Measurements from ENCODE around the gene POU2AF2.
"Not testable (repeated sequence)": the region's sequence is repeated elsewhere in the genome, so short reads cannot be mapped to it uniquely, and the experiment has no call there.

Gene POU2AF2

GRCh38 chr11:111305162-111305802, 59.8 kb downstream of the POU2AF2 start:
- FAIRE-seq = no peak

DNA sequence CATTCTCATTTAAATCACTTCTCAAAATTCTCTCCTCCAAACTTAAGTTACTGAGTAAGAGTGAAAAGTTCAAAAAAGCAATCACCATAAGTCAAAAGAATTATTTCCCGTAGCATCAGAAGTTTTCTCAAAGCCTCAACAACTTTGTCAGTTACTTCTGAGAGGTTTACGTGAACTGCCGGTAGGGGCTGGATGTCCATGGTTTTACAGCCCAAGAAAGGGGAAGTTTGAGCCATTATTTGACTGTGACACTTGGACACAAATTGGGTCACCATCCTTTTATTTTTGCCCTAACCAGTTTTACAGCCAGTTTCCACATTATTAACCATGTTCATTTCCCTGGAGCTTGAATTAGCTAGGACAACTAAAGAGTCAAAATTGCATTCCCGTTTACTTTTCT, 60.4 kb downstream of the POU2AF2 start:
- FAIRE-seq = no peak

- no peak for FAIRE-seq
Measured at GRCh38 chr11:111306321-111306720, 60.8 kb downstream of the POU2AF2 start.

DNA sequence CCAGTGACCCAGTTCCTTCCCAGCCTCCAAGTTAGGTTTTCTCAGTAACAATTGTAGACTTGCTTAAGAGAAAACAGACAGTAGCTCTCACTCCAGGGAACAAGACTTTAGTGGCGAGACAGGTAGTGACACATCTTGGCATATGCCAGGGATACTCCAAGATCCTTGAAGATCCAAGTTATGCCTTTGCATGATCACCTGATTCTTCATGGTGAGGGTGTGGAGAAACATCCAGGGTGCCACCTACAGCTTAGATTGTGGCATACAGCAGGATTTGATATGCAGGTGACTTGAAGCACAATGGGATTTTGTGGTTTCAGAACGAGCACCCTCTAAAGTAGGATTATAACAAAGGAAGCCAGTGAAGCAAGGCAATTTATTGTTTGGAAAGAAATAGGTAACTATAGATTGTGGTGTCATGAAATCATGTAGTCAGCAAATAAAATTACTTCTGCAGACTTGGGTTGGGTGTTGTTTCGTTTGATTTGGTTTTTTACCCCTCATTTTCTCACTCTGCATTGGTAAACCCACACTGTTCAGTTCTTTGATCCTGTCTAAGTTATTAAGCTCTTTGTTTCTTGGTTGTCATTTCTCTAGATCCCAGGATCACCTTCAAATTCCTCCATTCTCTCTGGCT, 62.1 kb downstream of the POU2AF2 start:
- FAIRE-seq = no peak

DNA sequence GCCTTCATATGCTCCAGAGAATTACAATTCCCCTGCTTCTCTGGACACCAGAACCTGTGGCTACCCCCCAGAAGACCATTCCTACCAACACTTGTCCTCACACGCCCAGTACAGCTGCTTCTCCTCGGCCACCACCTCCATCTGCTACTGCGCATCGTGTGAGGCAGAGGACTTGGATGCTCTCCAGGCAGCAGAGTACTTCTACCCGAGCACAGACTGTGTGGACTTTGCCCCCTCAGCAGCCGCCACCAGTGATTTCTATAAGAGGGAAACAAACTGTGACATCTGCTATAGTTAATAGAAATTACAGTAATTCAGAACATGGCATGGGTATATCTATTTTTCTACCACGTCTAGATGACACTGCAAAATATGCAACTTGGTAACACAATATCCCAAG, 62.6 kb downstream of the POU2AF2 start:
- no peak for FAIRE-seq

- no peak for FAIRE-seq
Measured at GRCh38 chr11:111309215-111309915, 63.8 kb downstream of the POU2AF2 start.

DNA sequence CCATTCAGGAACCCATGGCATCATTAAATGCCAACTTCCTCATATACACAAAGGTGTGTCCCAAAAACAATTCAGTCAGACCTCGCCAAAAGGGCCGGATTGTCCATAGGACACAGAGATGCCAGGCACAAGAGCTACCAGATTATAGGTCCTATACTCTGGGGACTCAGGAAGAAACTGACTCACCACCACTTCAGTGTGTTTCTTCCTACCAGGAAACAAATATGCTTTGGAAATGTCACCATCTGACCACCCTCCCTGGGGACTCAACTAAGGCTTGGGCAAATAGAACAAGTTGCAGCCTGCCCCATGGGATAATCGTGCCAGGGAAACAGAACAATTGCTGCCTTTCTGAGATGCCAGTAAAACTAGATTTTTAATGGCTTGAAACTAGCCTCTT, 64.6 kb downstream of the POU2AF2 start:
- FAIRE-seq = no peak

DNA sequence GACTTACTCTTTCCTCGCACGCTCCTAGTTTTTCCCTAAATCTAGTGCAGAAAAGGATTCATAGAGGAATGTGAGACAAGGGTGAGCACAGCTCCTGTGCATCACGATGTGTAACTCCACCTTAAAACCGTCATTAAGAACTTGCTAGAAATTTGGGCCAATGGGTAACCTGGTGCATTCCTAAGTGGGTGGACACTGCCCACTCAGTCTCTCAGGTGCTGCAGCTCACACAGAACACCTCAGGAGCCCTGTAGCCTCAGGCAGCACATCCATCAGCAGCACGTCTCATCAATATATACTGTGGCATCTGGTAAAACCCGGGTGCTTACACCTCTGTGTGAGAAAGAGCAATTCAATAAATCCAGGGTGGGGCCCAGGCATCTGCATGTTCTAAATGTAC, 65.2 kb downstream of the POU2AF2 start:
- FAIRE-seq = no peak

DNA sequence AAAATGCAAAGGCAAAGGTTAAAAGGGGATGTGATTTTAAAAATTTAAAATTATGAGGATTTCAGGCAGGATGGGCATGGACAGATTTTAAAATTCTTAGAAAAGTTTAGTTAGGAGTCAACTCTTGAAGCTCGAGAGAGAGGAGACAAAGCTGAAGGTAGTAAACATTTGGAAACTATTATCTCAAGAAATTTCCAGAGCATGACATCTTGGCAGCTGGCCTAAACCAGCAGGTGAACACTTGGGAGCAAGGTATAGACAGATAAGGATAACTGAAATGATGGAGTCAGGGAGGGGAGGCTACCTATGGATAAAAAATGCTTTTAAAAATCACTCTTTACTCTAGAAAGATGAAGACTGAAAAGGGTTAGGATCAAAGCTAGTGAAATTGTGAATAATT, 66.6 kb downstream of the POU2AF2 start:
- no peak for FAIRE-seq

DNA sequence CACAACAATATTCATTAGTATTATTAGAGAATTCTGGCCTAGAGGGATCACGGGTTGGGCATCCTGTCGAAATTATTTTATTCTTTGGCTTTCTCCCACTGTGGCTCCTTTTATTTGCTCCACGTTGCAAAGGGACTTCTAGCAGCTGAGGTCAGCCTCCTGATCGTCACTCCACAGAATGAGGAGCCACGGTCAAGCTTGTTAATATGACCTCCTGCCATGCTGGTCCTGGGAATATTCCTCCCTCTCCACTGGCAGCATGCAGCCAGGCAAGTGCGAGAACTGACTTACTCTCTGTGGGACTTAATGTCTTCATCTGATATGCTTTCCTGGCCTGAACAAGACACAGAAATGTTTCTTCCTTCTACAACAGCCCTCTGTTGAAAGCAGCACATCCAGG, 73.8 kb downstream of the POU2AF2 start:
- no peak for FAIRE-seq

GRCh38 chr11:111320199-111320598, 74.7 kb downstream of the POU2AF2 start:
- not testable (repeated sequence) for FAIRE-seq

DNA sequence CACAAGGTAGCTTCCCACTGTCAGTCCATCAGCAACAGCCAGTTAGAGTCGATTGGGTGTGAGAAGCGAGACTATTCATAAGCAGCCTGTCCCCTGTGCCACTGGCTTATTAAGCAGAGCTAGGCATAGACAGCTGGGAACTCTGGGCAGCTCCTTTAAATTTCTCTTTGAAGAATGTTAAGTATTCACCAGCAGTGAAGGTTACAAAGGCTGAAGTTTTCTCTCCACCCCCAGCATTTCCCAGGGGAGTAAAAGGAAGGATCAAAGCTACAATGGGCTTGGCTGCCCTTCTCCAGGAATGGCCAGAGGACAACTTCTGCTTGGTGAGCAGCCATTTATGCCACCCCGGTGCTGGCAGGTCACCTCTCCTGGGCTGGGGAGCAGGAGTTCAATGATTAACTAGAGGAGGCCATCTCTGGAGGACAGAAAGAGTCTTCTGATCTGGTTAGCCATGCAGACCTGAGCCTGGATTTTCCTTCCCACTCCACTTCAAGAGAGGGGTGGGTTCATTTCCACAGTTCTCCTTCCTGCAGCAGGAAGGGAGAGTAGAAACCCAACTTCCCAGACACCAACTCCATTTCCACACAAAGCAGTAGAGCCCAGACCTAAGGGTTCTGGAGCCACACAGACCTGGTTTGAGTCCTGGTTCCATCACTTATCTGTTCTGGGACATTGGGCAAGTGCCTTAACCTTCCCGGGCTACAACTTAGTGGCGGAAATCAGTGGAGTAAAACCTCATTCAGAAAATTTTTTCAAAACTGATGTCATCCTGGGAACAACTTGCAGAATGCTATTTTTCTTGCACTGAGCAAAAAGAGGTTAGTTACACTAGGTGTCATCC, 75.4 kb downstream of the POU2AF2 start:
- FAIRE-seq = no peak

DNA sequence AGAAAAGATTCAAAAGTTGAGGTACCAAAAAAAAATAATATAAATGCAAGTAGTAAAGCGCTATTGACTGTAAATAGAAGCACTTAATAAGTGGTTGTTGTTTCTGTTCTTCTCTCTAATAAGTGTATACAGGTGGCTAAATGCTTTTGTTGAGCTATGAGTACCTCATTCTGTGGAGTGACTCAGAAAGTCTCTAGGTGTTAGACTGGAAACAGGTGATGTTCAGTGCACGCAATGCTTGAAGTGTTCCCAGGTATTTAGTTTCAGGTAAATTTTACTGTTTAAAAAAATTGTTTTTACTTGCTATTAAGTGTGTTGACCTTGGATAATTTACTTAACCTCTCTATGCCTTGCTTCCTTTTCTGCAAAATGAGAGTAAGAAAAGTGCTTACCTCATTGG, 77.0 kb downstream of the POU2AF2 start:
- FAIRE-seq = no peak

DNA sequence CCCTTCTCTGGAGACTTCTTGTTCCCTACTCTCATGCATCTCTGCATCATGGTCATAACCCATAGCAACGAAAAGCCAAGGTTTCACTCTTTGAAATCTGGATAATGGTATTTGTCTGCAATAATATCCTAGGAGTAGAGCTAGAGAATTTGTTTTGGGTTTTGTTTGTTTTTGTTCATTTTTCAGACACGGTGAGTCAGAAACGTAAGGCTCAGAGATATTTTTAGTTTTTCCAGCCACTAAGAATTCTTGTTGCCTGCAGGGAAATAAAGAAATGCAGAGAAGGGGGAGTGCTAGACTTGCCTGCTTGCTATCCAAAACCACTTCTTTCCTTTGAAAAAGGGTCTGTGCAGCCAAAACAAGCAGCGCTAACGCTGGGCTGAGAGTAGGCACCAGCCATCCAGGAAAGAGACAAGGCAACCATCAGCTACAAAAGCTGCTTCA, 78.8 kb downstream of the POU2AF2 start:
- FAIRE-seq = no peak

DNA sequence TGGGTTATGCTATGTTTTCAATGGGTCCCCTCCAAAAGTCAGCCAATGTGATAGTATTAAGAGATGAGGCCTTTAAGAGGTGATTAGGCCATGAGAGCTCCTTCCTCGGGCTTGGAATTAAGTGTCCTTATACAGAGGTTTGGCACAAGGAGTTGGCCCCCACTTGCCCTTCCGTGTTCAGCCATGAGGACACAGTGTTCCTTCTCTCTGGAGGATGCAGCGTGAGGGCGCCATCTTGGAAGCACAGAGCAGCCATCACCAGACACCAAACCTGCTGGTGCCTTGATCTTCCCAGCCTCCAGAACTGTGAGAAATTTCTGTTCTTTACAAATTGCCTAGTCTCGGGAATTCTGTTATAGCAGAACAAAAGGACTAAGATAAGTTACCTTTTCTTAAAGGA, 79.7 kb downstream of the POU2AF2 start:
- FAIRE-seq = no peak

DNA sequence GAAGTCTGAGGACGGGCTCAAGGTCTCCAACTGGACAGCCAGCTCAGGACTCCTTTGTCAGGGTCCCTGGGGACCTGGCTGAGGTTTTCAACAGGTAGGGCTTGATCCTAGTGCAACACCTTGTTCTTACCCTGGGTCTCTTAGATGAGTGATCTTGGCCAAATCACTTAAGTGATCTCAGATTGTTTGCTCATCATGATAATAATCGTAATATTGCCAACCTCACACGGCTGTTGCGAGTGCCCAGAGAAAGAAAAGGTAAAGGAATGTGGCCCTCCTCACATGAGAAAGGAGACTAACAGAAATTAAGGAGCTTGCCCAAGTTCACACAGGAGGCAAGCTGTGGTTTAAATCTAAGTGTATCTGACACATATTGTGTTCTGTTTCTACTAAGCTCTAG, 81.3 kb downstream of the POU2AF2 start:
- FAIRE-seq = no peak

DNA sequence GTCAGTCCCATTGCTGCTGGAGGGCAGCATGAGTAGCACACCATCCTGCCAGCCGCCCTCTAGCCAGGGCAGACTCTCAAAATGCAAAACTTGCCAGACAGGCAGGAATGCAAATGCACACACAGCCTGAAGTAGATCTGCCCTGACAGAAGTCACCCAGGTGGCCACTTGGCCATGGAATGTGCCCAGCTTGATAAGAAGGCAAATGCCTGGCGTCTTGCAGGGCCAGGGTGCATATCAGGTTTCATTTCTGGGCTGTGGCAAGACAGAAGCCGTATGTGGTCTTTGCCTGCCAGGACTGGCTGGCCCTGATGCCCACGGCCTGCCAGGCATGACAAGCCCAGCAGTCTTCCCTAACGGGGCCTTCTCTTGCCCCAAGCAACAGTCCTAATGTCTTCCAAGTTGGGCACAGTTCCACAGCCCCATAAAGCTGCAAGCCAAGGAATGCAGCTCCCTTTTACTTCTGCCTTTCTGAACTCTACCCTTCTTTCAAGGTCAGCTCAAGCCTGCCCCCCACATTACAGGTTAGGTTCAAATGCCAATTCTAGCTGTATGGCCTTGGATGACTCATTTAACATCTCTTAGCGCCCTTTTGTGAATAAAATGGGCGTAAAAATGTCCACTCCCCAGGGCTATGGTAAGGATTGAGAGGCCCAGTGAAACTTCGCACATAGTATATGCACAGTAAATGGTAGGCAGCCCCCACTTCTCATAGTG, 82.5 kb downstream of the POU2AF2 start:
- no peak for FAIRE-seq

GRCh38 chr11:111329306-111330204, 84.0 kb downstream of the POU2AF2 start:
- FAIRE-seq = no peak

- FAIRE-seq = no peak
Measured at GRCh38 chr11:111330234-111330893, 84.8 kb downstream of the POU2AF2 start.

DNA sequence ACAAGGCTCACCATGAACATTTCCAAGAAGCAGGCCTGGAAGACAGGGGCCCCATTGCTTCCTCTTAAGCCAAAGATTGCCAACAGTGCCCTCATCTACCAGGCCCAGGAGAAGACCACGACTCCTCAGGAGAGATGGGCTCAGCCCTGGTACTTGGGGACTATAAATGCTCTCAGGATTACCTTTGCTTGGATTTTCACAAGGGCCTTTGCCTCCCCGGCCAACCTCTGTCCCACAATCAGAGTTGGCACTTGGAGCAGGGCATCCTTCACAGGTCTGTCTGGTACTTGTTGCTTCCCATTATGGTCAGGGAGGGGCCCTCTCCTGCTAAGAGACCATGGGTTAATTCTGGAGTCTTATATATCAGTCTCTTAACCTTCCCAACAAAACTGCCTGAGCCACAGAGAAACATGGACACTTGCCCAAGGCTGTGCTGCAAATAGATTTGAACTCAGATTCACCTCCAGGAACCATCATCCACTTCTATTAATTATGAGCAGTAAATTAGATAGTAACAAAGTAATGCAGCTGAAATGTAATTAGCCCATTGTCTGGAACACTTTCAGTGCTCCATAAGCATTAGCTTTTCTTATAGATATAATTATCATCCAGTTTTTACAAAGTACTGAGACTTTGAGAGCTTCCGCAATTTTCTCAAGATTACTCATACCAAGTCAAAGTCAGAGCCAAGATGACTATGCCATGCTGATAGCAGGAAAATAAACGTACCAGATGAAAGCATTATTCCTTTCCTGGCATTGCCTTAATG, 86.4 kb downstream of the POU2AF2 start:
- no peak for FAIRE-seq
